Gastrocnemius medialis (tissue), 4 donors: ENCODE data around the gene MTMR4.

ENCODE experiments used
- CTCF ChIP-seq, 5 experiments: fragments of 450-650 bp in 3 of 5; fragments of 200-600 bp in 2 of 5; sonication (generic) in 2 of 5; IDR thresholded peaks in 4 of 5; conservative IDR thresholded peaks in 1 of 5; 1 replicate in 4 of 5; 2 replicates in 1 of 5; pipeline ENCODE4 v1.5.1; 2016 to 2019; ENCODE audit warnings: antibody characterized with exemption in 5 of 5, mild to moderate bottlenecking in 3 of 5, moderate library complexity in 3 of 5
- POLR2A ChIP-seq, 2 donors: fragments of 450-650 bp; IDR thresholded peaks; one replicate each; pipeline ENCODE4 v1.6.1; 2017; ENCODE audit warnings: antibody characterized with exemption in 2 of 2, mild to moderate bottlenecking in 2 of 2, moderate library complexity in 2 of 2

- no peak for TF ChIP-seq CTCF (IDR thresholded peaks at IDR 0.05 in 4 of 5, conservative IDR thresholded peaks at IDR 0.05 in 1 of 5)
- no peak for TF ChIP-seq POLR2A (IDR thresholded peaks at IDR 0.05)
Measured at GRCh38 chr17:58493506-58493905, 20.9 kb downstream of the MTMR4 start.
